ENCODE results near the gene HIF3A. TPM values are rescaled to one million over a fixed set of nuclear protein-coding genes. Genes with fewer than 3 reads are reported as not detected.

HIF3A gene
- total and polyA plus RNA-seq, 12 donors = 2.7 to 69.0 (median 24.0) TPM

DNA sequence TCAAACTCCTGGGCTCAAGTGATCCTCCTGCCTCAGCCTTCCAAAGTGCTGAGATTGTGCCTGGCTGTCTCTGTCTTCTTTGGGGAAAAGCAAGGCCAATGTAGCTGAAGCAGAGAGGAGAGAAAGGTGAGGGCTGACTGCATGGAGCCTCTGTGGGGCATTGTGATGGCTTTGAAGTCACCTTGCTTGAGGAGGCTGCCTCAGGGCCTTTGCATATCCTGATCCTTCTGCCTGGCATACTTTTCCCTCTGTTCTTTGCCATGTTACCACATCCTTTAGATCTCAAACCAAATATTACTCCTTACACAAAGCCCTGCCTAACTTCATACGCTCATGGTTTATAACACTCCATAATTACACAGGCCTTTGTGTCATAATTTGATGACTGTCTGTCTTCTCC lies 40.6 kb downstream of the HIF3A start:
- Histone ChIP-seq H3K27me3 (no peaks in the 10 kb centered on the region), H3K4me1 (replicated peaks in 1 of 2) (no peaks in the 10 kb centered on the region), H3K36me3 (replicated peaks in 1 of 2) (peaks cover 0 to 11% of the 10 kb centered on the region in 2 donors), H3K27ac (no peak overlapping the region), H3K4me3 (no peak overlapping the region), H3K9me3 (replicated peaks in 1 of 3) (no peaks in the 10 kb centered on the region)
- 85 to 96% (median 90%) methylated on average over 1 of the region's 1 CpG for WGBS, 4 donors
- intact Hi-C loops (cut with DNase I) = no loop called here
- TF ChIP-seq POLR2A (IDR thresholded peaks at IDR 0.05) = no peak
- TF ChIP-seq, protein P1, sequence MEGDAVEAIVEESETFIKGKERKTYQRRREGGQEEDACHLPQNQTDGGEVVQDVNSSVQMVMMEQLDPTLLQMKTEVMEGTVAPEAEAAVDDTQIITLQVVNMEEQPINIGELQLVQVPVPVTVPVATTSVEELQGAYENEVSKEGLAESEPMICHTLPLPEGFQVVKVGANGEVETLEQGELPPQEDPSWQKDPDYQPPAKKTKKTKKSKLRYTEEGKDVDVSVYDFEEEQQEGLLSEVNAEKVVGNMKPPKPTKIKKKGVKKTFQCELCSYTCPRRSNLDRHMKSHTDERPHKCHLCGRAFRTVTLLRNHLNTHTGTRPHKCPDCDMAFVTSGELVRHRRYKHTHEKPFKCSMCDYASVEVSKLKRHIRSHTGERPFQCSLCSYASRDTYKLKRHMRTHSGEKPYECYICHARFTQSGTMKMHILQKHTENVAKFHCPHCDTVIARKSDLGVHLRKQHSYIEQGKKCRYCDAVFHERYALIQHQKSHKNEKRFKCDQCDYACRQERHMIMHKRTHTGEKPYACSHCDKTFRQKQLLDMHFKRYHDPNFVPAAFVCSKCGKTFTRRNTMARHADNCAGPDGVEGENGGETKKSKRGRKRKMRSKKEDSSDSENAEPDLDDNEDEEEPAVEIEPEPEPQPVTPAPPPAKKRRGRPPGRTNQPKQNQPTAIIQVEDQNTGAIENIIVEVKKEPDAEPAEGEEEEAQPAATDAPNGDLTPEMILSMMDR (IDR thresholded peaks at IDR 0.05) = no peak
- DNase-seq = no peak

- WGBS, 4 donors = 62 to 74% (median 67%) methylated on average over 10 of the region's 10 CpGs
- intact Hi-C loops (cut with DNase I) = no loop called here
- H3K27ac ChIP-seq = no peak overlapping the region
- H3K4me1 ChIP-seq (replicated peaks in 1 of 2) = no peaks in the 10 kb centered on the region
- no peaks in the 10 kb centered on the region for H3K9me3 ChIP-seq (replicated peaks in 1 of 3)
- no peak overlapping the region for H3K4me3 ChIP-seq
- TF ChIP-seq, protein P1 (IDR thresholded peaks at IDR 0.05) = no peak
- DNase-seq = no peak
- no peaks in the 10 kb centered on the region for H3K27me3 ChIP-seq
- peaks cover 0 to 9% of the 10 kb centered on the region in 2 donors for H3K36me3 ChIP-seq (replicated peaks in 1 of 2)
Observed at GRCh38 chr19:46339446-46339845, 42.6 kb downstream of the HIF3A start.

GRCh38 chr19:46340051-46340659 lies 43.3 kb downstream of the HIF3A start:
- H3K9me3 ChIP-seq (replicated peaks in 1 of 3) = no peaks in the 10 kb centered on the region
- TF ChIP-seq, protein P1 (IDR thresholded peaks at IDR 0.05) = no peak
- no peak for TF ChIP-seq POLR2A (IDR thresholded peaks at IDR 0.05)
- no peak for DNase-seq
- intact Hi-C loops (cut with DNase I) = no loop called here
- WGBS, 4 donors = 90 to 97% (median 96%) methylated on average over 11 of the region's 11 CpGs
- H3K27me3 ChIP-seq = no peaks in the 10 kb centered on the region
- no peaks in the 10 kb centered on the region for H3K4me1 ChIP-seq (replicated peaks in 1 of 2)
- H3K4me3 ChIP-seq = no peak overlapping the region
- no peak overlapping the region for H3K27ac ChIP-seq
- H3K36me3 ChIP-seq (replicated peaks in 1 of 2) = peaks cover 0 to 9% of the 10 kb centered on the region in 2 donors

GRCh38 chr19:46341937-46342336 lies 45.1 kb downstream of the HIF3A start:
- DNase-seq = no peak
- no peak for TF ChIP-seq POLR2A (IDR thresholded peaks at IDR 0.05)
- TF ChIP-seq, protein P1 (IDR thresholded peaks at IDR 0.05) = no peak
- Histone ChIP-seq H3K4me1 (replicated peaks in 1 of 2) (peaks cover 0 to 6% of the 10 kb centered on the region in 2 donors), H3K27me3 (no peaks in the 10 kb centered on the region), H3K9me3 (replicated peaks in 1 of 3) (no peaks in the 10 kb centered on the region), H3K36me3 (replicated peaks in 1 of 2) (peaks cover 0 to 9% of the 10 kb centered on the region in 2 donors), H3K4me3 (no peak overlapping the region), H3K27ac (no peak overlapping the region)
- intact Hi-C loops (cut with DNase I) = no loop called here
- 82 to 94% (median 90%) methylated on average over 3 of the region's 3 CpGs for WGBS, 4 donors
